GM19023 (cell line): ENCODE measurements around the gene GPR139.

Source experiments
- ATAC-seq: cut with Tn5 transposase; IDR thresholded peaks from one replicate; pipeline ENCODE4 v1.9.1; 2021; ENCODE audit warnings: mild to moderate bottlenecking, moderate library complexity; ENCODE audit not compliant: unreplicated experiment

Gene GPR139

DNA sequence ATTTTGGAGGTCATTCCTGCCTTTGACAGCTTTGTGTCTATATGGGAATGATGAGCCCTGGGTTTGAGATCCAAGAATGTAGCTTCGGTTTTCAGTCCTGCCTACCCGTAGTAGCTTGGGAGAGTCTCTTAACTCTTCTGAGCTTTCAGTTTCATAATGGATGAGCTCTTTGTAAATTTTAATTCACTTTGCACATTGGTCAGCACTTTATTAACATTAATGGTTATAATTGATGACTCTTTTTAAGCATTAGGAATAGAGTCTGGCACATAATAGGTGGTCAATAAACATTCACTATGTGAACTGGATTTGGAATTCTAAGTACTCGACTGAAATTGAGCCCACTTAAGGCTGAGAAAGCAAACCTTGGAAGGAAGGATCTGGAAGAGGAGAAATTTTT lies 17.3 kb downstream of the GPR139 start:
- ATAC-seq, result no peak

DNA sequence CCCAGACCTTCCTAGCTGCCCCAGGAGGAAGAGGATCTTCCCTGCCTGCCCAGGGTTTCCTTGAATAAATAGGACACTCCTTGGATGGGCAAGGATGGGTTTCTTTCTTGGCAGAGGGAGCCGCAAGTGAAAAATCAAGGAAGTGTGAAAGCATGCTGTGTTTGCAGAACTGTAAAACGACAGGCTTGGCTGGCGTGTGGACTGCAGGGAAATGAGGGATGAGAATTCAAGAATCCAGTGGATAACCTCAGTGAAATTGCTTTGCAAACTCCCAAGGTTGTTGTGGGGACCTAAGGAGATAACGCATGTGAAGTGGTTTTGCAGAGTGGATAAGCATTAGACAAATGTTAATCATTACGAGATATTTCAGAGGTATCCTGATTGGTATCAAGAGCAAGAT lies 20.4 kb downstream of the GPR139 start:
- no peak for ATAC-seq

DNA sequence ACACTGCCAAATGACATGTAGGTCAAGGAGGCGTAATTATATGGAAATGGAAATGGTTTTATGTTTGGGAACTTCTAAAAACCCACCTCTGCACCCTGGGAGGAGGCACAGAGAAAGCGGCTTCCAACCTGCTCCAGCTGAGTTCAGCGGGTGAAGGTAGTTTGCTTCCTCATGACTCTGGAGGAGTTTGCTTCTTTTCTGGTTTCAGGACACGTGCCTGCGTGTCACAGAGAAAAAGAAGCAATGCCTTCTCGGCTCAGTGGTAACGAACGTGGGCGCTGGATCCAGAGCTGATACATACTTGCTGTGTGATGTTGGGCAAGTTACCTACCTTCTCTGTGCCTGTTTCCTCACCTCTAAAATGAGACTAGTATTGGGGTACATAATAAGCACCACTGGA lies 22.1 kb downstream of the GPR139 start:
- ATAC-seq, result no peak

DNA sequence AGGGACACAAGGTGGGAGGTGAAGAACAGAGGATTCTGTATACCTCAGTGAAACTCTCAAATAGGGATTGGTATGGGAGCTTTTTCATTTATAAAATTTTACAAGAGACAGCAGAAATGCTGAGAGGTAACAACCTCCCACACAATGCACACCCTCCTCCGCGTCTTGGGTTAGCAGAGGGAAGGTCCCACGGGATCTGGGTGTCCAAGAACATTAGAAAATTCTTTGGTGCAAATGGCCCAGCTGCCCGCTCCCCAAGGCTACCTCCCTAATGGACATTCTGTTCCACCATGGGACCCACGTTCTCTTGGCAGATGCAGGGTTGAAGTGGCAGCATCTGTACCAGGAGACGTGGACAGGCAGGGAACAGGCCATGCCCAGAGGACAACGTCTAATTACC lies 22.5 kb downstream of the GPR139 start:
- ATAC-seq, result no peak

DNA sequence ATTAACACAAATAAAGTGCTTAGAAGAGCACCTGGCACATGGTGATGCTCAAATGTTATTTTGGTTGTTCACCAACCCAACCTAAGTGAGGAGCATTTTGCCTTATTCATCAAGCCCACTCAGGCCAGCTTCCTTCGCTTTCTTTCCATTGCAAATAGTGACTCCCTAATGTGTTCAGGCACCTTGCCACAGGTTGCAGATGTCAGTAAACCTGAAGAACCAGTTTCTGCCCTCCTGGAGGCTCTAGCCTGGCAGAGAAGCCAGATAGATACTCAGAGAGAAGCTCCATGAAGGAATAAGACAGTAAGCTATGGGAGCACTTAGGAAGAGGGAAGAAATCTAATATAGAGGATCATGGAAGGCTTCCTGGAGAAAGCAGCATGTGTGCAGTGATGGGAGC lies 23.9 kb downstream of the GPR139 start:
- ATAC-seq, result no peak

DNA sequence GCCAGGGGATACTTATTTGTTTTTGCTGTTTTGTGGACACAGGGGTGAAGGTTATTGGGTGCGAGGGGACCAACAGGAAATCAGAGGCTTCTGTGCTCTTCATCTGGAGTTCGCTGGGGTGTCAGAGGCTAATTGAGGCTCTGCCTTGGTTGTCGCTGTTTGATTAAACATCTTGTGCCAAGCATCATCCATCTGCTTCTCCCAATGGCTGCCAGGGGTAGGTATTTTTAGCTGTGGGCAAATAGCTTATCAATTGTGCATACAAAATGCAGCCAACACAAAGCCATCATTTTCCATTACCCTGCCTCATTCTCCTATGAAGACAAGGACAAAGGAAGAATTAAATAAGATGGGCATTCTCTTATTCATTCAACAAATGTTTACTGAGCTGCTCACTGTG lies 27.8 kb downstream of the GPR139 start:
- no peak for ATAC-seq

DNA sequence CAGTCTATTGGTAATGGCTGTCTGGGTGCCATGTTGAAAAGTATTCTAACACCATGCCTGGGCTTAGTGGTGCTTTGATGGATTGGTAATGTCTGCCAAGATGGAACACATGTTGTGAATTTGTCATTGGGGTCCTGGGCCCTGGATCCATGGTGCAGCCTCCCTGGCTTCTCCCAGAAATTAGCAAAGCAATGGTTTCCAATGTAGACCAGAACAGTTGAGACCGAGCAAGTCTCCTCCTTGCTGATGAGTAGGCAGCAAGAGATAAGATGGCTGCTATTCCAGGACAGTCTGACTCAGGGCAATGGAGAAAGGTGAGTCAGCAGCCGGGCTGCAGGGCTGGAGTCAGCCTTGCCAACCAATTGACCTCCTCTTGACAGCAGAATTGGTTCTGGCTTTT lies 30.8 kb downstream of the GPR139 start:
- ATAC-seq, result no peak

DNA sequence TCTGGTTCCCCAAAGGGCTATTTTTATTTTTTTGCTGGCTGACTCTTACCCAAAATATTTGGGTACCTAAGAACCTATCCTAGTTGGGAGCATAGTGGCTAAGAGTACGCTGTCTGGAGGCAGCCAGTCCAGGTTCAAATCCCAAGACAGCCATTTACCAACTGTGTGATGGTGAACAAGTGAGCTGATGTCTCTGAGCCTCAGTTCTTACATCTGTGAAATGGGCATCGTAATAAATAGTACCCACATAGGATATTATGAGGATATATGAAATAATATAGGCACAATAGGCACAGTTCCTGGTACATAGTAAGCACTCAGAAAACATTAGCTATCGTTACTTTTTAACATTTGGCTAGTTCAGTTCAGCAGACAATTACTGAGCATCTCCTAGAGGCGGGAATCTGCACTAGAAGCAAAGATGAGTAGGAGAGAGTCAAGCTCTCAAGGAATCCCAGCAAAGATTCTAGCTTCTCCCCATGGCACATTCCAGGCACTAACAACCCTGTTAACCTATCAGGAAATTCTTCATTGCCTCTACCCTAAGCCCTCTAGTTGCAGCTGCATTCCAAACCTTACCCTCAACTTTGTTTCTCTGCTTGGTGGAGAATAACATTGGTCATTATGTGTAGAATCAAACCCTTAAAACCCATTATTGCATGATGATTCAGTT lies 31.6 kb downstream of the GPR139 start:
- no peak for ATAC-seq

DNA sequence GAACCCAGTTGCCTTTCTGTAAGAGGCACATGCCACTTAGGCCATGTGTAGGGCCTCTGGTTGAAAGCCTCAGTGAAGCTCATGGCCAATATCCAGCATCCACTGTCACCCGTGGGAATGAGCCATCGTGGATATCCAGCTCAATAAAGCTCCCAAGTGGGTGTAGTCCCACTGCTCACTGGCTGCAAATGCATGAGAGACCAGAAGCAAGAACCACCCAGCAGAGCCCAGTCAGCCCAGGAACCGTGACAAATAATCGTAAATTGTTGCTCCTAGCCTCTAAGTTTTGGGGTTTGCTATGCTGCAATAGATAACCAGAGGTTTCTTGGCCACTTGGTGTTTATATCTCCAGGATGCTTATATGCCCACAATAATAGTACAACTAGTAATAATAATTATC lies 33.7 kb downstream of the GPR139 start:
- no peak for ATAC-seq

DNA sequence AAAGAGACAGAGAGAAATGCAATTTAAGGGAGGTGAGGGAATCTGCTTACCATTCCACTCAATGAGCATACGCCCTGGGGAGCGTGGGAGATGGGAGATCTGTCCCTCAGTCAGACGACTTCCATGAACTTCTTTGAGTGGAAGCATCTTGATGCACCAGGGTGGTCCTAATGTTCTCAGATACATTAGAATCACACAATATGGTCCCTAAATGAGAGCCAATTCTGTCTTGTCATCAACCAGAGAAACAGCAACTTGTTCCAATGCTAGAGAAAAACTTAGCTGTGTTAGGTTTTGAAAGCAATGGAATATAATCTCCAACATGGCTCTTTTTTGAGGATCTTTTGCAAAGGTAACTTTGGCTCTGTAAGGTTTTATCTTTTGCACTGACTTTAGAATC lies 44.1 kb downstream of the GPR139 start:
- ATAC-seq, result no peak

DNA sequence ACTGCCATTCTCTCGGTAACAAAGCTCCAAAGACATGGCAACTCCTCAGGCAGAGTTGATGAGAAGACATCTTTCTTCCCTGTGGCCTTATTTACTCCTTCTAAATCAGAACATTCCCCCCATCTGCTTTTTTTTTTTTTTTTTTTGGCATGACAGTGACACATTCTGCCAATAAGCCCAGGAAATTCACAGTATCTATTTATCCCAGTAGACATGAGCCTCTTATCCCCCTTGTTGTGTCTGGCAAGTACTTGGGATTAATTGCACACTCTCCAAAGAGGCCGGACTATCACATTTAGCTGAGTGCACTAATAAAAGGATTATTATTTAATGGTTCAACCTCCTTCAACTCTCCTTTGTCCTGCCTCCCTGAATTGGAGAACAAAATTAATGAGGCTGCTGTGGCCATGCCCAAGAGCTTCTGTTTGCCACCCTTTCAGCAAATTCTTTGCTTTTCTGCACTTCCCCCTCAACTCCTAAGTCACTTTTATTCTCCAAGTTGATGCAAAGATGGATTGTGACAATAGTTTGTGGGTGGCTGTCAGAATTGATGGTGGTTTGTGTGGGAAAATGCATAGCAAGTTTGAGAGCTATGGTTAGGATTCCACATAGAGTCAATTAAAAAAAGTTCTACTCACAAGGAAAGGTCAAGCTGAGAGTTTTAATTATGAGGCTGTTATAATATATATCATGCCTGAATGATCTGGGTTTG lies 47.2 kb downstream of the GPR139 start:
- ATAC-seq, result no peak

DNA sequence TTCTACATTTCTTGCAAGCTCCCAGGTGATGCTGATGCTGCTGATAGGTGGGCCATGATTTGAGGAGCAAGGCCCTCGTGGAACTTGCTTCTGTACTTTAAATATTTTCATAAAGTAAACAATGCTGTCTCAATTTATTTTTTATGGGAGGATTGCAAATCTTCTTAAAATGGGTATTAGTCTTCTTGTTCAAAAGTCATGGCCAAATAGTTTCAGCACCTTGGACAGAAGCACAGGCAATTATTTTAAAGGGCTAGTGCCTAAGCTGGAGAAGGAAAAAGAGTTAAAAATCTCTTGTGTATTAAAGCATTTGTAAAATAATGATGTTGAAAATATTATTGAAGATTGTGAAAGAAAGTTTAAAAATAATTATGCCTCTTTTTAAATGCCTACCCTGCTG lies 50.5 kb downstream of the GPR139 start:
- no peak for ATAC-seq

DNA sequence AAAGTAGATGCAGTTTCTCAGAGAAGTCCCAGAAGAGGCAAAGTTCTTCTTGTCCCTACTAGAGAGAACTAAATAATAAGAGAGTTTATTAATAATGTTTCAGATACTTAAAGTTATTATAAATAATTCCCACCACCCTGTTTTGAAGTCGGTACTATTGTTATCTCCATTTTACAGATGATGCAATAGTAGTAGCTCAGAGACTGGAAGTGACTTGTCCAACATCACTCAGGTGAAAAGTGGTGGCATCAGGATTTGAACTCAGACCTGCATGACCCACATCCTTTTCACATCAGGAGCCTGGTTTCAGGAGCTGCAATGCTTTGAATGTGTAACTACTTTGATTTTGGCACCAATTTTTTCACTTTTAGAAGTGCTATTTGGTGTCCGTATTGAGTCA lies 52.7 kb downstream of the GPR139 start:
- ATAC-seq, result no peak

DNA sequence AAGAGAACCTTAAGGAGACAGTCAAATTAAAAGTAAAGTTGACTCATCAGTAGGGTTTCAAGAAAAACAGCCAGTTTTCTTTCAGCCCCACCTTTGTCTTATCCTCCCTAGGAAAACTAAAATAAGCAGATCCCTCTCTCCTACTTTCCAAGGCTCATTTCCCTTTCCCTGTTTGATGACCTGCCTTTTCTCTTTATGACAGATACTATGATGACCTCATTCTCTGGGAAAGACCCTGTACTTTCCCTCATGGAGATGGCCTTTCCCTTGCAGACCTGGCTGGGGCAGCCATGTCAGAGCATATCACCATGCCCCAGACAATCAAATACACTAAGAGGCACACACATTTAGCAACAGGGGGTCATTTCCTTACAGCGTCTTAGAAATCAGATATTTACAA lies 53.6 kb downstream of the GPR139 start:
- no peak for ATAC-seq

DNA sequence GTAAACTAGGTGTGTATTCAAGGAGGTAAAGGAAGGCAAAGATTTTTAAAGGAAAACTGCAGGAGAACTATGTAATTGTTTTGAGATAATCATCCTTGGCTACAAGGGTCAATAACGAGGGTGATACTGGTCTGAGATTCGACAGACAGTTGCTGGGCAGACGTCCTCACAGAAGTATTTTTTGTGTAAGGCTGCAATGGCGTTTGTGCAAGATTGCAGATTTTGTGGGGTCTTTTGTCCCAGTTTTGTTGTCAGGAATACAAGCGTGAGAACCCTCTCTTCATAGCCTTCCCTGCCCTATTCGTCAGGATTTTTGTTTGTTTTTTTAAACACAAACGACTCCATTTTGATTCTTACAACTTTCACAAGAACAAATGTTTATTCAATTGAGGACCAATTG lies 57.5 kb downstream of the GPR139 start:
- ATAC-seq, result no peak

DNA sequence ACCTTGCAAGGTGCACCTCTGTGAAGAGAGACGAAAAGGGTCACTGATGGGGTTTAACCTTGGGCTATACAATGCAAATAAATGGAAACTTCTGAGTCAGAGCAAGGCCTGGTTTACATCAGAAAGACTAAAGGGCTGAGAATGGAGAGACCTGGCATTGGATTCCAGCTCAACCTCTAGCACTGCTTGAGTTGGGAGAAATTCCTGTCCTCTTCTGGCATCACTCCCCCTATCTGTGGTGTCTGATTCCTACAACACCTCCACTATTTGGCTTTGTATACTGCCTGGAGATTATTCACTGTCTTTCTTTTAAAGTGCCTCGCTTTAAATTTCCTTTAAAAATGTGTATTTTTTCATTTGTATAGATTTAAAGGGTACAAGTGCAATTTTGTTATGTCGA lies 68.8 kb downstream of the GPR139 start:
- no peak for ATAC-seq

DNA sequence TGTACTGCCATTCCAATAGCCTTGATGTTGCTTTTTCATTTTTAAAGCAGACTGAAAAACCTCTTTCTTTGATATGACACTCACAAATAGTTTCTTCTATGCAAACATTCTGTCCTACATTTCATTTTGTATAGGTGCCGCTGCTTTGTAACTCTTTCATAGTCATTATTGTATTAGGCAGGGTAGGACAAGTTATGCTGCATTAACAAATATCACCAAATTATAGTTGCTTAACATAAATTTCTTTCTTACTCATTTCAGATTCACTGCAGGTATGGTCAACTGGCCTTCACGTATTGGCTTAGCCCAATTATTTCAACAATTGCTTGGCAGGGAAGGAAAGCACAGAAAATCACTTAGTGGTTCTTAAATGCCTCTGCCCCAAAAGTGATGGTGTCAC lies 70.8 kb downstream of the GPR139 start:
- no peak for ATAC-seq

DNA sequence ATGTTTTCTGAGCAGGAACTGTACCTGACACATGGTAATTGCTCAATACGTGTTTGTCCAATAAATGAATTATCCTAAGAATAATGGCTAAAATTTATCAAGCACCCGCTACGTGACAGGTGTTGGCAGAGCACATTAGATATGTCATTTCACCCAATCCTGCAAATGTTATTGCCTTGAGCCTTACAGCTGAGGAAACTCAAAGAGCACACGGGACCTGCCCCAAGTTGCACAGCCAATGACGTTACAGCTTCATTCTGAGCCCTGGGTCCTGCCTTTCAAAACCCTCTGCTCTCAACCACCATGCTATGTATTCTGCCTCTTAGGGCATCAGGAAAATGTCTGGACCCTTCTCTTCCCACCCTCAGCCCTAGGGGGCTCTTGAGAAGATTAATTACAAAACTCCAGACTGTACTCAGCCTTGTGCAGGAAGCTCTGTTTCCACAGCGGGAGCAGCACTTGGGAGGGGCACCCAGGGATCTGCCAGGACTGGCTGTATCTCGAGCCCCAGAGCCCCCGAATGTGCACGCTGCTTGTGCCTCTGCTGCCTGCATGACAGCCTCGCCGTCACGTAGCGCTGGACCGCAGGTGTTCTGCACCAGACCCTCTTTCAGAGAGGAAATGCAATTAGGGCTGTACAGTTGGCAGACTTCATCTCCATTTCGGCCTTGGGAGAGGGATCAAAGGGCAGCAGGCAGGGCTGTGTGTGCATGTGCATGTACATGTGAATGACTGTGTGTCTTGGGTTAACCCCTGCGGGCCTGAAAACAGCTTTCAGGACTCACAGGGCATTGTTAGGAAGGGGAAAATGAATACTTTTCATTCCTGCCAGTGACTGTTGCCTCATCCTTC lies 71.6 kb downstream of the GPR139 start:
- no peak for ATAC-seq

DNA sequence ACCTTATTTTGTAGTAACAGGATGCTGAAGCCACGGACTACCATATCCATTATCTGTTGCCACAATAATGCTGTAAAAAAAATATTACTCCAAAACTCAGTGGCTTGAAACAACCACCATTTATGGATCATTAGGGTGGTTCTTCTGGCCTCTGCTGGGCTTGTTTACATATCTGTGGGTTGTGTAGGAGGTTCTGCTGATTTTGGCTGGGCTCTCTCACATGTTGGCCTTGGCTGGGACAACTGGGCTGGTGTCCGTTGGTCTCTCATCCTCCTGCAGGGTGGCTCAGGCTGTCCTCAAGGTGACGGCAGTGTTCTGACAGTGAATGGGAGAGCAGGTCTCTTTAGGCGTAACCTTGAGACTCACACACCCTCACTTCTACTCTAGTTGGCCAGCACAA lies 76.0 kb downstream of the GPR139 start:
- no peak for ATAC-seq

DNA sequence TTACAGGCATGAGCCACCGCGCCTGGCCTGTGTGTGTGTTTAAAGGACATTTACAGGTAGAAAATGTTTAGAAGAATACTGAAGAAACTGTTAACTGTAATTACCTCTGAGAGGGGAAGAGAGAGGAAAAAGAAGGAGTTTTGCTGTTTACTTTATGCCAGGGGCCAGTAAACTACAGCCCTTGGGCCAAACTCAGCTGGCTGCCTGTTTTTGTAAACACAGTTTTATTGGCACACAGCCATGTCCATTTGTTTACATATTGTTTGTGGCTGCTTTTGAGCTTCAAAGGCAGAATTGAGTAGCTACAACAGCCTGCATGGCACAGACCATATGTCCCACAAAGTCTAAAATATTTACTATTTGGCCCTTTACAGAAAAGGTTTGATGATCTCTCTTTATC lies 76.4 kb downstream of the GPR139 start:
- no peak for ATAC-seq

DNA sequence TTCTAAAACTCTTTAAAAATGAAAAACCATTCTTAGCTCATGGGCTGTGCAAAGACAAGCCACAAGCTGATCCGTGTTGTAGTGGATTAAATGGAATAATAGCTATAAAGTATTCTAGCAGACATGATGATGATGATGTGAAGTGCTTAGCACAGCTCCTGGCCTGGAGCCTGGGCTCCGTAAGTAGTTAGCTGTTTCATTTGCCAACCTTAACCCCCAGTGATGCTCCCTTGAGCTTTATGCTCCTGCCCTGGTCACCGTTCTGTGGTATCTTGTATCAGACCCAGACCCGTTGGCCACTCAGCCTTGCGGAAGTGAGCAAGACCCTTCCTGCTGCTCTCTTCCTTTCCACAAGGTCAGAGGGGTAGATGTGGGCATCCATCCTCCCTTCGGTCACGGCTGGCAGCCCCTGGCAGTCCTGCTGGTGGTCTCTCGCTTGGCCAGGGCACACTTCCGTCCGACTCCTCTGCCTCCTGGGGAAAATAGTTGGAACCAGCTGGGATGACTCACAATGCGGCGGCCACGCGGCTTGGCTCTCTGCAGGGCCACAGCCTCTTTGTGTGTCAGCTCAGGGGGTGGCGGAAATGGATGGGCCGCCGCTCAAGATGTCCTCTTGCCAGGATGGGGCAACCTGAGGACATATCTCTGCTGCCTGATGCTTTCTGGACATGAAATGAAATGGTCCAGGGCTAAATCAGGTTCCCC lies 79.1 kb downstream of the GPR139 start:
- no peak for ATAC-seq
